Lower leg skin (tissue), 3 donors: ENCODE results near the gene DHDH.
"Not testable (repeated sequence)": the region's sequence is repeated elsewhere in the genome, so short reads cannot be mapped to it uniquely, and the experiment has no call there.

ENCODE experiments used
- CTCF ChIP-seq, 3 donors: fragments of 450-650 bp; IDR thresholded peaks; one replicate each; pipeline ENCODE4 v1.5.1; 2016; ENCODE audit warnings: antibody characterized with exemption in 3 of 3, mild to moderate bottlenecking in 3 of 3, moderate library complexity in 2 of 3
- POLR2A ChIP-seq, 2 donors: fragments of 450-650 bp; IDR thresholded peaks; one replicate each; pipeline ENCODE4 v1.6.1; 2016 to 2017; ENCODE audit warnings: antibody characterized with exemption in 2 of 2, mild to moderate bottlenecking in 1 of 2, moderate library complexity in 1 of 2

GRCh38 chr19:48903788-48904187 is 29.7 kb upstream of the DHDH start:
- TF ChIP-seq CTCF, POLR2A (IDR thresholded peaks at IDR 0.05): not testable (repeated sequence)
